Skeletal muscle tissue (tissue), 4 donors: ENCODE results near the gene SPRED1. TPM values are rescaled to one million over a fixed set of nuclear protein-coding genes. Genes with fewer than 3 reads are reported as not detected.

Experiments
- H3K27ac ChIP-seq: one replicate; pipeline ENCODE4 v1.7.0; 2013; ENCODE audit warnings: mild to moderate bottlenecking, low read depth, low read length, inconsistent platforms
- H3K27me3 ChIP-seq, 3 donors: one replicate each; pipeline ENCODE4 v1.7.0; 2013; ENCODE audit warnings: low read length in 3 of 3; ENCODE audit not compliant: control insufficient read depth in 3 of 3, insufficient read depth in 3 of 3
- H3K36me3 ChIP-seq, 3 donors: one replicate each; pipeline ENCODE4 v1.7.0; 2013; ENCODE audit warnings: low read length in 3 of 3; ENCODE audit not compliant: control insufficient read depth in 3 of 3, insufficient read depth in 3 of 3
- H3K4me1 ChIP-seq, 3 donors: one replicate each; pipeline ENCODE4 v1.7.0; 2013; ENCODE audit warnings: low read length in 3 of 3, mild to moderate bottlenecking in 3 of 3; ENCODE audit not compliant: control insufficient read depth in 3 of 3, insufficient read depth in 3 of 3
- H3K4me3 ChIP-seq, 3 donors: one replicate each; pipeline ENCODE4 v1.7.0; 2013; ENCODE audit warnings: low read length in 3 of 3
- H3K9ac ChIP-seq, 3 donors: one replicate each; pipeline ENCODE4 v1.7.0; 2013; ENCODE audit warnings: low read length in 3 of 3, mild to moderate bottlenecking in 3 of 3, moderate library complexity in 2 of 3, low read depth in 1 of 3
- H3K9me3 ChIP-seq, 3 donors: one replicate each; pipeline ENCODE4 v1.7.0; 2013; ENCODE audit warnings: low read length in 3 of 3; ENCODE audit not compliant: control insufficient read depth in 3 of 3
- total RNA-seq: library from RNA; depleted of rRNA; stranded (reverse); fragments of >200 nt; gene quantifications from one replicate; pipeline ENCODE4 v1.2.3, GENCODE V29; 2014
- donor health status: Osteomylitis.

Gene SPRED1
- total RNA-seq, 1 donor from 2014 or later: 37.6 TPM

DNA sequence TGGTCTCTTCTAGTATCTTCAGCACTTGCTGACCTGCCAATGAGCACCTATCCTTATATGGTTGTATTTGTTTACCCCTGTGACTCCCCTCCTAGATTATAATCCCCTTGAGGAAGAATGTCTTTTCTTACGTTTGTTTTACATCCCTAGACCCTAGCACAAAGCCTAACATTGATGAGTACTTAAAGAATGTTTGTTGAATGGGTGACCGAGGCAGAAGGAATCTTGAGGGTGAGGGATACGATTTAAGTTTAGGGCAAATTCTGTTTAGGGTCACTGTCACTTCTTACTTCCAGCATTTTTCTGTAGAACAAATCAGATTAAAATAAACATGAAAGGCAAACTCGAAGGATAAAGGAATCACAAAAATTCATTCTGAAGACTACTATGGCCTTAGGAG lies 120.4 kb downstream of the SPRED1 start:
- H3K27ac ChIP-seq: no peak overlapping the region
- H3K4me1 ChIP-seq: peaks cover 0 to 19% (median 11%) of the 10 kb centered on the region in 3 donors
- no peak overlapping the region for H3K4me3 ChIP-seq
- no peaks in the 10 kb centered on the region for H3K36me3 ChIP-seq
- no peaks in the 10 kb centered on the region for H3K9me3 ChIP-seq
- H3K27me3 ChIP-seq: no peaks in the 10 kb centered on the region
- H3K9ac ChIP-seq: no peak overlapping the region

DNA sequence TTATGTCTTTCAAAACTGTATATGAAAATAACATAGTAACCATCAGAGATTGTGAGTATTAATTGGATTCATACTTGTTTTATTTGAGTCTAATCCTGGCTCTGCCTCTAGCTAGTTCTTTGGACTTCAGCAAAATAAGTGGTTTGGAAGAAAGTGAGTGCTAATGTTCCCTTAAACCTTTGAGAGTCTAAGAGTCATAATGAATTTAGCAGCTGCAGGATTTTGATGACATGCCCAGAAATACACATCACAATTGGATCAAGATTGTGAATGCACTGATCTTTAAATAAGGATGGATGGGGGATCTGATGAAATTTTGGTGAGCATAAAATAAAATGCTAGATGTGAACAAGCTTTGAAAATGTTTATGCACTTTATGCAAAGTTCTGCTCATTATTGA lies 121.4 kb downstream of the SPRED1 start:
- Histone ChIP-seq H3K4me1 (peaks cover 4 to 24% (median 11%) of the 10 kb centered on the region in 3 donors), H3K27me3 (no peaks in the 10 kb centered on the region), H3K9me3 (no peaks in the 10 kb centered on the region), H3K36me3 (no peaks in the 10 kb centered on the region), H3K27ac (peak overlapping the region; percentile 21), H3K9ac (no peak overlapping the region), H3K4me3 (no peak overlapping the region)

DNA sequence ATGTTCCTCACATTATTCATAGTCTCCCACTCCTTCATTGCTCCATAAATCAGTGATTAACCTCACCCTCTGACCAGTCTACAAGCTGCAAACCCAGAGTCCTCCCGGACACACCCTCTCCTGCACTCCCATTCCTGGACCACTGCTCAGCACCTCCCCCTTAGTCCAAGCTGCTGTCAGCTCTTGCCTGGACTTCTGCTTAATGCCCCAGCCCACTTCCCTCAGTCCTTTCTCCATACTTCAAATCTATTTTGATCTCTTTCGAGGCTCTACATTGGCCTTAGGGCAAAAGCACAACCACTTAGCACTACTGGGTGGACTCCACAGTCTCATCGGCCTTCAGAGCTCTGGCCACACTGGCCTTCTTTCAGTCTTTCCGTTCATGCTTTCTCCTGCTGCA lies 121.9 kb downstream of the SPRED1 start:
- H3K36me3 ChIP-seq: no peaks in the 10 kb centered on the region
- no peak overlapping the region for H3K4me3 ChIP-seq
- peaks cover 4 to 24% (median 11%) of the 10 kb centered on the region in 3 donors for H3K4me1 ChIP-seq
- H3K27ac ChIP-seq: peak overlapping the region; percentile 21
- H3K9ac ChIP-seq: no peak overlapping the region
- H3K9me3 ChIP-seq: no peaks in the 10 kb centered on the region
- no peaks in the 10 kb centered on the region for H3K27me3 ChIP-seq

DNA sequence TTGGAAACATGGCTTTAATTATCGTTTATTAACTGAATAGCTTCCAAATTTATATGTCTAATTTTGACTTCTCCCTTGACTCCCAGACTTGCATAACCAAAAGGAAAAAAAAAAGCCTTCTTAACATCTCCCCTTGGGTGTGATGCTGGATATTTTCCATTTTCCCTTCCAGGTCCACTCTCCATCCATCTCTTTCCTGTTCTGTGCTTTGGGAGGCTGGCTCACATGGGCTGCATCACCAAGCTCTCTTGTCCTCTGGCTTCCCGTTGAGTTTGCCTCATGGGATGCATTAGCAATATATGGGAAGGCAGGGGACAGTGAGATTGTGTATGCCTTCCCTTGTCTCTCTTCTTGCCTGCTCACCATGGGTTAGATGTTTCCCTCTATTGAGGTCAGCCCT lies 123.4 kb downstream of the SPRED1 start:
- no peak overlapping the region for H3K4me3 ChIP-seq
- no peaks in the 10 kb centered on the region for H3K9me3 ChIP-seq
- H3K36me3 ChIP-seq: no peaks in the 10 kb centered on the region
- no peaks in the 10 kb centered on the region for H3K27me3 ChIP-seq
- no peak overlapping the region for H3K9ac ChIP-seq
- peaks cover 4 to 24% (median 11%) of the 10 kb centered on the region in 3 donors for H3K4me1 ChIP-seq
- peak overlapping the region; percentile 56 for H3K27ac ChIP-seq

DNA sequence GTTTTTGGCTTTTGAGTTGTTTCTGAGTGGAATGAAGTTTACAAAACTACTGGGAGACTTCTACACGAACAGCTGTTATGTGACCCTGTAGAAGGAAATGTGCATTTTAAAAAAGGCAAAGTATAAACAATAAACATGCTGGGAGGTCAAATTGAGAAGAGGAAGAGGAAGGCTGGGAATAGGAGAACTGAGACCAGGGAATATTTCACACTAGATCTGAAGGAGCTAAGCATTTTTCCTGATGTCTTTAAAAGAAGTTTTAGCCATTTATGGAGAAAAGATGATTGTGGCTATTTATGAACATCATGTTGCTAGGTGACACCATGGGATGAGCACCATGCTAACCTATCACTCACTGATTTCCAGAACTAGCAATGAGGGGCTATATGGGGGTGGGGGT lies 125.0 kb downstream of the SPRED1 start:
- peaks cover 4 to 24% (median 11%) of the 10 kb centered on the region in 3 donors for H3K4me1 ChIP-seq
- H3K4me3 ChIP-seq: no peak overlapping the region
- peak overlapping the region; percentile 56 for H3K27ac ChIP-seq
- H3K9ac ChIP-seq: no peak overlapping the region
- H3K36me3 ChIP-seq: no peaks in the 10 kb centered on the region
- H3K9me3 ChIP-seq: no peaks in the 10 kb centered on the region
- H3K27me3 ChIP-seq: no peaks in the 10 kb centered on the region

DNA sequence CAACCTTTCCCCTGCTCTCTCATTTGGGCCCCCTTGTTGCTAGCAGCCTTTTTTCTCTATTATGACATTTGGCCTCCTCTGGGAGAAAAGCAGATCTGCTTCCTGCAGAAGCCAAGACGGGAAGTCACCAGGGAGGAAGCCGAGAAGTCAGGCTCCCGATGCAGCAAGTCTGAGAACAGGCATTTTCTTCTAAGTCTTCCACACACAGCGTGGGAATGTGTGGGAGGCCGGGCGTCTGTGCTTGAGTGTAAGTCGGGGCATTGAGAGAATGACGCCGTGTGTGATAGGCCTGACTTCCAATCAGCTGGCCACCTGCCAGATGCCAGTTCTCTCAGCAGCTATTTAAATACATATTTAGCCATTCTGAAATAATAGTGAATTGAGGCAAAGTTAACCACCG lies 125.5 kb downstream of the SPRED1 start:
- H3K9me3 ChIP-seq: no peaks in the 10 kb centered on the region
- H3K36me3 ChIP-seq: no peaks in the 10 kb centered on the region
- H3K9ac ChIP-seq: no peak overlapping the region
- H3K4me1 ChIP-seq: peaks cover 4 to 24% (median 11%) of the 10 kb centered on the region in 3 donors
- peak overlapping the region in 1 of 3 donors; percentile 0 for H3K4me3 ChIP-seq
- peak overlapping the region; percentile 56 for H3K27ac ChIP-seq
- H3K27me3 ChIP-seq: no peaks in the 10 kb centered on the region

DNA sequence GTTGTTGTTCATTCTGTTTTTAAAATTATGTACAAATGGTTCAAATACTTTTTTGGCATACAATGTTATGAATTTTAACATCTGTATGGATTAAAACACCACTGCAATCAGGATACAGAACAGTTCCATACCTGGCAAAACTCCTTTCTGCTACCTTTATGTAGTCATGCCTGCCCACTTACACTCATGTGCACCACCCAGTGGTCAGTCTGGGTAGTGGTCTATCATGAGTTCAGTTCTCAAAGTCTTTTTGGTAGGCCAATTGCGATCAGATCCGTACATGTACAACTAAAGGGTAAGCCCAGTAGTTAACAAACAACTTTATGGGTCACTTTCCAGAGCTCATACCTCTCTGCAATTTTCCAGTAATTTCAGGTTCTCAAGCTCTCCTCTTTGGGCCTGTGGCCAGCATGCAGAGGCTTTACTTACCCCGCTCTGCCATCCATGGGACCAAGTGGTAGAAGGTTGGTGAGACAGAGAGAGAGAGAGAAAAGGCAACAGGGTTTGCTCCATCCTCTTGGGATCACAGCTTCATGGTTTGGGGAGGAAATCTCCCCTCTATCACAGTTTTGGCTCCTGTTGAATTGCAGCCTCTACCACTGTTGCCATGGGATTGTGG lies 137.4 kb downstream of the SPRED1 start:
- Histone ChIP-seq H3K9ac (no peak overlapping the region), H3K27me3 (no peaks in the 10 kb centered on the region), H3K4me3 (no peak overlapping the region), H3K27ac (no peak overlapping the region), H3K36me3 (no peaks in the 10 kb centered on the region), H3K4me1 (no peaks in the 10 kb centered on the region), H3K9me3 (no peaks in the 10 kb centered on the region)

DNA sequence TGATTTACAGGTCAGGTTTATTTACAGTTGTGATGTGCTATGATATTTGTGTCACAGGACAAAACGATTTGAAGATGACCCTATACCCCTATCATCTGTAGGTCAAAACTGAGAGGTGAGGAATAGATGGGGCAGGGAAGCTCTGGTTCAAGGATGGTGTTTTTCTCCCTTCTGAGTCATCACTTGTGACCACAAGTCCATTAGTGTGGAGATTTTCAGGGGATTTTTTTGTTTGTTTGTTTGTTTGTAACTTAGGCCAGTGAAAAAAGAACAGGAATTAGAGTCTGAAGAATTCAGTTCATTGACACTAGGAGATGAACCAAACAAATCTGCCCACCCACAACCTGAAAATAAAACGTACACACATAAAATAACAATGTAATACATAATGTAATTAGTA lies 138.6 kb downstream of the SPRED1 start:
- H3K9me3 ChIP-seq: no peaks in the 10 kb centered on the region
- no peaks in the 10 kb centered on the region for H3K36me3 ChIP-seq
- H3K27me3 ChIP-seq: no peaks in the 10 kb centered on the region
- H3K9ac ChIP-seq: no peak overlapping the region
- no peak overlapping the region for H3K4me3 ChIP-seq
- H3K27ac ChIP-seq: no peak overlapping the region
- no peaks in the 10 kb centered on the region for H3K4me1 ChIP-seq

DNA sequence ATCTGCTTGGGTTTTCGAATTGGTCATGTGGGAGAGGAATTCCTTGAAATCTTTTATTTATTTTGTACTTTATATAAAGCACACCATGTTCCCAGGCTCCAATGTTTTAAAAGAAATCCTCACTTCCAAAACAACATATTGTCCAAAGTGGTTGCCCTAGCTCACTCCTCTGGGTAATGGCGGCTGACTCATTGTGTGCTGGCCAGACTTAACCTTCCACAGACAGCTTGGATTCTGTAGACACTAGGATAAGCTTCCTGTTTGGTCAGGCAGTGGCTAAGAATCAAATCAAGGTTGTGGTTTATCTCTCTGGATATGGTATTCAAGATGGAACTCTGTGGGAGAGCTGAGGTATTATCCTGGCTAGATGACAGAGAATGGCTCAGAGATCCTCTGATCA lies 145.5 kb downstream of the SPRED1 start:
- H3K9ac ChIP-seq: no peak overlapping the region

DNA sequence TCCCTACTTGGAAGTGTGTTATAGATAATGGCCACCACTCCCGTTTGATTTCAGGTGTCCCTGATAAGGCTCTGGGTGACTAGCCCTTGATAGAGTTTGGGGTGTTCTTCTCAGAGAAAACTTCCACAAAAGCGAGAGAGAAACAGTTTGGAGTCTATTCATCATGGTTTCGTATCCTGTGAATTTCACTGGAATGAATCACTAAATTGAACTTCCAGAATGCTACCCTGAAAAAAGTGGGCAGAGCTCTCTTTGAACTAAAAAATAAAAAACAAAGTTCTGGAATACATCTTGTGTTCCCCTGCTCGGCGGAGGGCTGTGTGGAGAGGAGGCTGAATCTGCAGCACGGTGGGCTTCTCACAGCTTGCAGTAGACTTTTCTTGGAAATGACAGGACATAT lies 148.5 kb downstream of the SPRED1 start:
- Histone ChIP-seq H3K9ac (no peak overlapping the region), H3K9me3 (no peaks in the 10 kb centered on the region), H3K4me1 (peaks cover 2 to 3% (median 3%) of the 10 kb centered on the region in 3 donors), H3K4me3 (no peak overlapping the region), H3K27me3 (no peaks in the 10 kb centered on the region), H3K36me3 (no peaks in the 10 kb centered on the region), H3K27ac (no peak overlapping the region)

More for the DNA sequence above, 145.5 kb downstream of the SPRED1 start:
- H3K9me3 ChIP-seq: no peaks in the 10 kb centered on the region
- peaks cover 2 to 3% (median 3%) of the 10 kb centered on the region in 3 donors for H3K4me1 ChIP-seq
- H3K27ac ChIP-seq: no peak overlapping the region
- no peaks in the 10 kb centered on the region for H3K36me3 ChIP-seq
- H3K27me3 ChIP-seq: no peaks in the 10 kb centered on the region
- no peak overlapping the region for H3K4me3 ChIP-seq
